ENCODE data around the gene UBE3A. TPM values are rescaled to one million over a fixed set of nuclear protein-coding genes. Genes with fewer than 3 reads are reported as not detected.

UBE3A gene
- total RNA-seq, 1 donor from 2014 or later = 103 TPM

- peak; percentile 18 for DNase-seq (ENCODE audit: low read depth)
Observed at GRCh38 chr15:25335279-25335678, 103.5 kb downstream of the UBE3A start.

GRCh38 chr15:25333049-25333448 is 105.8 kb downstream of the UBE3A start:
- DNase-seq (ENCODE audit: low read depth) = peak; percentile 41

GRCh38 chr15:25332306-25332705 is 106.5 kb downstream of the UBE3A start:
- DNase-seq (ENCODE audit: low read depth) = no peak

GRCh38 chr15:25331860-25332259 is 107.0 kb downstream of the UBE3A start:
- no peak for DNase-seq (ENCODE audit: low read depth)

GRCh38 chr15:25331404-25331803 is 107.4 kb downstream of the UBE3A start:
- no peak for DNase-seq (ENCODE audit: low read depth)

- DNase-seq (ENCODE audit: low read depth) = peak; percentile 8
Observed at GRCh38 chr15:25329696-25330095, 109.1 kb downstream of the UBE3A start.

- DNase-seq (ENCODE audit: low read depth) = no peak
Observed at GRCh38 chr15:25327686-25328085, 111.1 kb downstream of the UBE3A start.

- DNase-seq (ENCODE audit: low read depth) = no peak
Observed at GRCh38 chr15:25325187-25325586, 113.6 kb downstream of the UBE3A start.

GRCh38 chr15:25323420-25323819 is 115.4 kb downstream of the UBE3A start:
- DNase-seq (ENCODE audit: low read depth) = no peak

- no peak for DNase-seq (ENCODE audit: low read depth)
Observed at GRCh38 chr15:25287823-25288222, 151.0 kb downstream of the UBE3A start.

Data from myocyte (in vitro differentiated cells).